ENCODE data around the gene MARK4. TPM values are rescaled to one million over a fixed set of nuclear protein-coding genes. Genes with fewer than 3 reads are reported as not detected.

The MARK4 gene
- total RNA-seq, 1 donor from 2014 or later = 16.7 TPM

GRCh38 chr19:45279587-45280192 lies 28.6 kb downstream of the MARK4 start:
- H3K9me3 ChIP-seq = no peaks in the 10 kb centered on the region
- H3K36me3 ChIP-seq = peaks cover 0 to 65% of the 10 kb centered on the region in 2 donors
- H3K27me3 ChIP-seq = no peaks in the 10 kb centered on the region
- no peak for TF ChIP-seq POLR2AphosphoS5 (IDR thresholded peaks at IDR 0.05; ENCODE audit: insufficient read depth in 1 of 2, low read depth in 1 of 2)
- TF ChIP-seq CTCF (IDR thresholded peaks at IDR 0.05) = no peak
- no peak for TF ChIP-seq POLR2A (IDR thresholded peaks at IDR 0.05)
- intact Hi-C loops (cut with DNase I) = no loop called here
- no peak overlapping the region for H3K4me3 ChIP-seq
- no peaks in the 10 kb centered on the region for H3K4me1 ChIP-seq
- no peak overlapping the region for H3K27ac ChIP-seq
- DNase-seq (ENCODE audit: extremely low spot score in 2 of 2) = no peak

- TF ChIP-seq CTCF (IDR thresholded peaks at IDR 0.05) (no peak), POLR2AphosphoS5 (IDR thresholded peaks at IDR 0.05; ENCODE audit: insufficient read depth in 1 of 2, low read depth in 1 of 2) (no peak)
- intact Hi-C loops (cut with DNase I) = no loop called here
- Histone ChIP-seq H3K27ac (no peak overlapping the region), H3K4me1 (no peaks in the 10 kb centered on the region), H3K4me3 (no peak overlapping the region), H3K27me3 (no peaks in the 10 kb centered on the region), H3K9me3 (no peaks in the 10 kb centered on the region), H3K36me3 (peaks cover 0 to 60% of the 10 kb centered on the region in 2 donors)
- DNase-seq (ENCODE audit: extremely low spot score in 2 of 2) = no peak
These were observed 29.4 kb downstream of the MARK4 start for GRCh38 chr19:45280471-45280961.

GRCh38 chr19:45283443-45284033 lies 32.5 kb downstream of the MARK4 start:
- no peaks in the 10 kb centered on the region for H3K9me3 ChIP-seq
- no peak for DNase-seq (ENCODE audit: extremely low spot score in 2 of 2)
- no peak overlapping the region for H3K27ac ChIP-seq
- intact Hi-C loops (cut with DNase I) = no loop called here
- H3K4me3 ChIP-seq = no peak overlapping the region
- H3K4me1 ChIP-seq = no peaks in the 10 kb centered on the region
- TF ChIP-seq POLR2AphosphoS5 (IDR thresholded peaks at IDR 0.05; ENCODE audit: insufficient read depth in 1 of 2, low read depth in 1 of 2) (no peak), CTCF (IDR thresholded peaks at IDR 0.05) (no peak), POLR2A (IDR thresholded peaks at IDR 0.05) (no peak)
- H3K27me3 ChIP-seq = no peaks in the 10 kb centered on the region
- peaks cover 0 to 60% of the 10 kb centered on the region in 2 donors for H3K36me3 ChIP-seq

GRCh38 chr19:45290381-45290931 lies 39.4 kb downstream of the MARK4 start:
- intact Hi-C loops (cut with DNase I) = no loop called here
- TF ChIP-seq POLR2A (IDR thresholded peaks at IDR 0.05) (no peak), POLR2AphosphoS5 (IDR thresholded peaks at IDR 0.05; ENCODE audit: insufficient read depth in 1 of 2, low read depth in 1 of 2) (no peak), CTCF (IDR thresholded peaks at IDR 0.05) (no peak)
- H3K36me3 ChIP-seq = peaks cover 0 to 56% of the 10 kb centered on the region in 2 donors
- DNase-seq (ENCODE audit: extremely low spot score in 2 of 2) = no peak
- H3K27me3 ChIP-seq = no peaks in the 10 kb centered on the region
- no peak overlapping the region for H3K27ac ChIP-seq
- H3K4me1 ChIP-seq = no peaks in the 10 kb centered on the region
- H3K4me3 ChIP-seq = no peak overlapping the region
- no peaks in the 10 kb centered on the region for H3K9me3 ChIP-seq

- TF ChIP-seq CTCF (IDR thresholded peaks at IDR 0.05) (no peak), POLR2A (IDR thresholded peaks at IDR 0.05) (no peak), POLR2AphosphoS5 (IDR thresholded peaks at IDR 0.05; ENCODE audit: insufficient read depth in 1 of 2, low read depth in 1 of 2) (no peak)
- H3K27me3 ChIP-seq = no peaks in the 10 kb centered on the region
- peaks cover 0 to 58% of the 10 kb centered on the region in 2 donors for H3K36me3 ChIP-seq
- no peak overlapping the region for H3K27ac ChIP-seq
- H3K4me3 ChIP-seq = no peak overlapping the region
- H3K9me3 ChIP-seq = no peaks in the 10 kb centered on the region
- no peak for DNase-seq (ENCODE audit: extremely low spot score in 2 of 2)
- H3K4me1 ChIP-seq = no peaks in the 10 kb centered on the region
- intact Hi-C loops (cut with DNase I) = no loop called here
These were observed 40.8 kb downstream of the MARK4 start for GRCh38 chr19:45291834-45292233.
